Measurements from ENCODE around the gene S100A6.

- TF ChIP-seq CTCF (IDR thresholded peaks at IDR 0.05): no peak
- no peak for TF ChIP-seq POLR2A (IDR thresholded peaks at IDR 0.05)
These were observed 3.8 kb upstream of the S100A6 start for GRCh38 chr1:153539395-153540093.

Data from right lobe of liver (tissue), 4 donors.